Frontal cortex (tissue), 4 donors: ENCODE measurements around the gene SLC48A1. TPM values are rescaled to one million over a fixed set of nuclear protein-coding genes. Genes with fewer than 3 reads are reported as not detected.
A peak's percentile ranks its signal among the peaks of the same experiment; 100 is the strongest.

Experiments used
- DNase-seq, 2 donors: peaks; one replicate each; pipeline ENCODE4 v3.0.0; 2012; ENCODE audit warnings: low spot score in 2 of 2
- FAIRE-seq: peaks from 2 replicates; lab custom pipeline; 2012; peaks lifted over from hg19 to GRCh38; lab: Jason Lieb, UNC
- total RNA-seq: library from RNA; depleted of rRNA; stranded (reverse); fragments of >200 nt; gene quantifications from one replicate; pipeline ENCODE4 v1.2.3, GENCODE V29; 2014
- donor health status: control.
- donor health status: control.
- donor health status: control.

SLC48A1 gene
- 8.6 TPM for total RNA-seq

DNA sequence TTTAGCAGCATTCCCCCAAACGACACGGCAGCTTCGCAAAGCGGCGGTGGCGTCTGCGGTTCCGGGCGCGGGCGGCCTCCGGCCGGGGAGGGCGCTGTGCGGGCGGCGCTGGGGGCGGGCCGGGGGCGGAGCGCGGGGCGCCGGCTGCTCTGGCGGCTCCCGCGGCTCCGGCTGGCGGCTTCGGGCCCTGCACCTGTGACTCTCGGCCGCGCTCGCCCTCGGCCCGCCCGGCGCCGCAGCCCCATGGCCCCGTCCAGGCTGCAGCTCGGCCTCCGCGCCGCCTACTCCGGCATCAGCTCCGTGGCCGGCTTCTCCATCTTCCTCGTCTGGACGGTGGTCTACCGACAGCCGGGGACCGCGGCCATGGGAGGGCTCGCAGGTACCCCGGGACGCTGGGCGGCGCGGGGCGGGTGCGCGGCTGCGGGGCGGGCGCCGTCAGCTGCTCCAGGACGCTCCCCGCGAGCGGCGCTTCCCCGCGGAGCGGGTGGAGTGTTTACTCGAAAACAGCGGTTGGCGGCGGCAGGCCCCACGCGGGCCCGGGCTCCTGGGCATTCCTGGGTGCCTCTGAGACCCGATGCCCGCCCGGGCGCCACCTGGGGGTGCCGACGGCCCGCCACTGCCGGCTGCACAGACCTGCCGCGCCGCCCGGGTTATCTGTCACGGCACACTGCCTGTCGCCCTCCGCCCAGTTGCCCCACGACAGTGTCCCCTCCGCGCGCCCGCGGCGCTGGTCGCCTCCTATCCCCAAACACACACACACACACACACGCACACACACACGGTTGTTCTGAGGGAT lies at the start of gene SLC48A1:
Gene SLC48A1 (plus strand): TSS at position 177 of the 796 bp plus-strand sequence. CDS start 67 bp downstream, at position 244.
- peak; percentile 92 for DNase-seq
- no peak for FAIRE-seq

- no peak for FAIRE-seq
- DNase-seq = no peak
Measured at GRCh38 chr12:47725091-47725772, 47.8 kb upstream of the SLC48A1 start, which contains the start of gene ENDOU. Gene ENDOU (minus strand): TSS chr12:47725490. CDS start chr12:47725413, 77 bp downstream.

GRCh38 chr12:47725893-47726292 lies 47.1 kb upstream of the SLC48A1 start:
- no peak for FAIRE-seq
- no peak for DNase-seq

DNA sequence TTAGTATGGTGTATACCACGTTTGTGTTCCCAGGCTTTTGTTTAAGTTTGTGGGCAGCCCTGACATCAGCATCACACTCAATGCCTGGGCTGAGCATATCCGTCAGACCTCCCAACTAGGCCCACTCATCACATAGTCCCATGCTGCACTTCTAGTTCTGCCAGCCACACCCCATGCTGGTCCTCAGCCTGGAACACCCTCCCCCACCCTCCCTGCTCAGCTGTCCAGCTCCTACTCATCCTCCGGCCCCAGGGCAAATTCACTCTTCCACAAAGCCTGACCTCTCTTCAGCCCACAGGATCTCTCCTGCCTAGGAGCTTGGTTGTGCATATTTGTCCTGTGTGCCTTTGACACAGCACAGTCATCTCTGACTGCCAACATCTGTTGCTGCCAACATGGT lies 43.8 kb upstream of the SLC48A1 start:
- DNase-seq (no peak), FAIRE-seq (no peak)

DNA sequence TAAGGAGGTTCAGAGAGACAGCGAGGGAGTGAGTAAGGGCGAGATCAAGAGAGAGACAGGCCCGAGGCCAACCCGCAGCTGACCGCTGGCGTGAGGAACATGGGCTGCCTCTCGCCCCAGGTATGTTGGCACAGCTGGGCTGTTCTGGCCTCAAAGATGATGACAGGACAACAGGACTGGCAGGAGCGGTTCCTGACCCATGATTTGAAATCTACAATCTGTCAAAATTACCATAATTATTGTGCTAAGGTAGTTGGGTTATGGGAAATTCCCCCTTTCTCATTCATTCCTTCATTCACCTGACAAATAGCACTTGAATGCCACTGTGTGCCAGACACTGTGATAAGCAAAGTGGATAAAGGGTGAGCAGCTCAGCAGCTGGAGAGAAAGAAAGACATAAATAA lies 42.7 kb upstream of the SLC48A1 start:
- DNase-seq = no peak
- FAIRE-seq = no peak

DNA sequence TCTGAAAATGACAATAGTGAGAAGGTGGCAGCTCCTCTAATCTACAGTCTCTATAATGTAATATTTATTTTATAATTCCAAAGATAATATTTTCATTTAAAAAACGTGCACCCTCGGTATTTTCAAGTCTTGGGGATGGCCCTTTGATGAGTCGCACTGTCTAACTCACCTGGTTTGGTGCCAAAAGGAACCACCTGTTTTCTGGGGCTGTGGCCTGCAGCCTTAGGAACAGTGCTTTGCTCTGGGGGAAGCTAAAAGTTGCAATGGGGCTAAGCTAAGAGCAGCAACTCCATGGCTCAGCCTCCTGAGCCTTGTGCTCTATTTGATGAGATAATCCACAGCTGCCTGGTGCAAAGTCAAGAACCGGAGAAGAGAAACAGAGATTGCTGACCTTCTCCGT lies 41.3 kb upstream of the SLC48A1 start:
- DNase-seq (no peak), FAIRE-seq (no peak)

- no peak for DNase-seq
- FAIRE-seq = no peak
Measured at GRCh38 chr12:47732504-47732903, 40.5 kb upstream of the SLC48A1 start.

GRCh38 chr12:47733142-47733541 lies 39.9 kb upstream of the SLC48A1 start:
- FAIRE-seq = no peak

GRCh38 chr12:47734725-47735480 lies 38.1 kb upstream of the SLC48A1 start:
- no peak for FAIRE-seq
- DNase-seq = no peak

More at GRCh38 chr12:47733142-47733541, 39.9 kb upstream of the SLC48A1 start:
- DNase-seq = no peak

- DNase-seq (no peak), FAIRE-seq (no peak)
Measured at GRCh38 chr12:47735649-47736048, 37.4 kb upstream of the SLC48A1 start.

DNA sequence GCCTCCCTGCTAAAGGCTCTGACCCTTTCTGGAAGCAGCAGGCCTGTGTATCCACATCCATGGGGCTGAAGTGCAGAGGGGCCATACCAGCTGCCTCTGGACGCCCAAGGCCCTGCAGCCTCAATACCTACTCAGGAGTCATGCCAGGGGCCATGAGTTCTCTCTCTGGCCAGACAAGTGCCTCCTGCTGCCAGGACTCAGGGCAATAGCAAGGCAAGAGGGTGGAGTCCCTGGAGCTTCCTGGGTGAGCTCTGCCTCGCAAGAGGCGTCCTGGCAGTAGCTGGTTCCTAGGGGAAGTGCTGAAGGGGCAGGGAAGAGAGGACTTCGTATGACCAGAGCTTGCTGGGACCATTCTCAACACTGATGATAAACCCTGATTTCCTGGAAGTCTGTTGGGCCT lies 36.8 kb upstream of the SLC48A1 start:
- FAIRE-seq (no peak), DNase-seq (no peak)

GRCh38 chr12:47736877-47737676 lies 36.0 kb upstream of the SLC48A1 start:
- FAIRE-seq (no peak), DNase-seq (peak in 1 of 2 donors; percentile 81)

DNA sequence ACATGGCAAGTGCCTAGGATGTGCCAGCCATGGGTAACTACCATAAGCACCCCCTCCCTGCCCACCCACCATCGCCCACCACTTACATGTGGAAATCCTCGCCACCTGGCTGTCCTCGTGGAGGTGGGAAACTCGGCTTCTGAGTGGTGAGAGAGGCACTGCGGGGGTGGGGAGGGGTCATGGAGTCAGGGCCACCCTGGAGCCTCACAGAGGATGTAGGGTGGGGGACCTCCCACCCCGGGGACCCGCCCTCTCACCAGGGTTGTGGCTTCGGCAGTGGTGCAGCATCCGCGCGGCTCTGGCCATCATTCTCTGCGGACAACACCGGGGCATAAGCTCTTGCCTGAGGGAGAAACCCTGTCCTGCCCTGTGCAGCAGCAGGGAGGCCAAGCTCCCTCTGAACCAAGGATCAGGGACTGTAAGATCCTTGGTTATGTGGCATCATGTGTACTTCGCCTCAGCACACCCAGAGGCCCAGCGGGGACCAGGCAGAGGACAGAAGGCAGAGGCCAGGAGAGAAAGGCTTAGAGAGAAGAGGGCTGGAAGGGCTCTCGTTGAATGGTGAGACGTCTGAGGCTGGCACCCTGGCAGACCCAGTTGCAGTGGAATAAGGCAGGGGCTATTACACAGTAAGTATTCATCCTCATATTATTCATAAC lies 35.0 kb upstream of the SLC48A1 start:
- DNase-seq (no peak), FAIRE-seq (no peak)

GRCh38 chr12:47739297-47739696 lies 33.7 kb upstream of the SLC48A1 start:
- FAIRE-seq = no peak
- no peak for DNase-seq

GRCh38 chr12:47739979-47740378 lies 33.1 kb upstream of the SLC48A1 start:
- FAIRE-seq (no peak), DNase-seq (no peak)

- no peak for DNase-seq
- no peak for FAIRE-seq
Measured at GRCh38 chr12:47740606-47741339, 32.3 kb upstream of the SLC48A1 start.

GRCh38 chr12:47741340-47741703 lies 31.7 kb upstream of the SLC48A1 start:
- FAIRE-seq = no peak
- peak; percentile 63 to 75 for DNase-seq

GRCh38 chr12:47742253-47742825 lies 30.7 kb upstream of the SLC48A1 start:
- DNase-seq (no peak), FAIRE-seq (no peak)
